Sciatic nerve (tissue), 2 donors: ENCODE results near the gene FOSL2. TPM values are rescaled to one million over a fixed set of nuclear protein-coding genes. Genes with fewer than 3 reads are reported as not detected.
A peak's percentile ranks its signal among the peaks of the same experiment; 100 is the strongest.

Experiments used
- ATAC-seq: fragments of 200-7000 bp; cut with Tn5 transposase; one replicate; pipeline ENCODE4 v1.9.1; 2020; ENCODE audit warnings: mild to moderate bottlenecking, moderate library complexity
- DNase-seq: peaks from one replicate; pipeline ENCODE4 v3.0.0-alpha.2; 2020; ENCODE audit warnings: low spot score
- intact Hi-C: fragments of 100-400 bp; cut with DNase I; formaldehyde crosslinking; loops from one replicate; pipeline ENCODE4 v1.14.2; 2022
- total RNA-seq: library from RNA; stranded (reverse); fragmentation: NEBNext Ultra II Directional; extraction: Animal tissue kit (Norgen Biotek cat#: 25700); gene quantifications from one replicate; pipeline ENCODE4 v1.2.1, GENCODE V29; 2021
- donor health status: DM: no; HTN: no; CAD: no.
- donor health status: DM: no; HTN: no; CAD: no.

Gene FOSL2
- total RNA-seq, 1 donor from 2014 or later, result 230 TPM

- intact Hi-C loops, result no loop called here
- no peak for DNase-seq
- no peak for ATAC-seq
Observed at GRCh38 chr2:28436525-28437051, 43.9 kb downstream of the FOSL2 start.

DNA sequence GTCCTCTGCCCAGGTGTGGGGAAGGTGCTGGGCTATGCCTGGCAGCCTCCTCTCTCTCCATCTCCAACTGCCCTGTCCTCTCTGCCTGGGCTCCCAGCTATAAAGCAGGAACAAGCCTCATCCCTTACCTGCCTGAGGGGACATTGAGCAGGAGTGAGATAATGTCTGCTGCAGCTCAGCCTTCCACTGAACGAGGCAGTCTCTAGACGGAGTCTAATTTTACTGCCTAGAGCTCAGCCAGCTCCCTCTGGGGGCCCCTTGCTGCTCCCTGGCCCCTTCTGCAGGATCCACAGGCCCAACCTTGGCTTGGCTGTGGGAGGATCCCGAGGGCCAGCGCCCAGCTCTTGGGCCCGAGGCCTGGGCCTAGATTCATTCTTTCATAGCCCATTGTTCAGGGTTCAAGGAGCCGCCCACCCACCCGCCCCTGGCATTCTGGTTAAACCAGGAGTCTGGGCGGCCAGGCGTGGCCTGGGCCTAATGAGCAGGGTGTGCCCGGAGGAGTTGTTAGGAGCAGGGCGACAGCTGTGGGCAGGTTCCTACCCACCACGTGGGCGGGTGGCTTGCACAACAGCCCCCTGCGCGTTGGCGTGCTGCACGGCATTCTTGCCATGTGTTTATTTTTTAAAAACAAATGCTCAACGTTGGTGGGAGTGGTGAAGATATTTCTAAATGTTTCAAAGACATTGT is 44.6 kb downstream of the FOSL2 start:
- ATAC-seq (no peak), DNase-seq (no peak)
- intact Hi-C loops, result no loop called here

DNA sequence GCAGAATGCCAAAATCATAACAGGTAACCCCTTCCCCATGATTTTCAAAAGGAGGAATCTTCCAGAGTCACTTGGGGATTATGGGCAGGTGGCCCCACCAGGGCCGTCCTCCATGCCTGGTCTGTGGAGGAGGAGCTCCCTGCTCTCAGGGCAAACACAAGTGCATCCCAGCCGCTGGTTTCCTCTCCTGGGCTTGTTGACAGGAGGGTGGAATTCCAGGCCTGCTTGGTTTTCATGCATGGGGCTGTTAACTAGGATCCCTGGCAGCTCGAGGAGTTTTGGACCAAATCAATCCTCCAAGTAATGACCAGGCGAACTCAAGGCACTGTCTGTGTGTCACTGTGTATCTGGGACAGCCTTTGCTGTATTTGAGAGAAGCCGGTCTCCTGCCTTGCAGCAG is 45.3 kb downstream of the FOSL2 start:
- intact Hi-C loops, result no loop called here
- no peak for ATAC-seq

DNA sequence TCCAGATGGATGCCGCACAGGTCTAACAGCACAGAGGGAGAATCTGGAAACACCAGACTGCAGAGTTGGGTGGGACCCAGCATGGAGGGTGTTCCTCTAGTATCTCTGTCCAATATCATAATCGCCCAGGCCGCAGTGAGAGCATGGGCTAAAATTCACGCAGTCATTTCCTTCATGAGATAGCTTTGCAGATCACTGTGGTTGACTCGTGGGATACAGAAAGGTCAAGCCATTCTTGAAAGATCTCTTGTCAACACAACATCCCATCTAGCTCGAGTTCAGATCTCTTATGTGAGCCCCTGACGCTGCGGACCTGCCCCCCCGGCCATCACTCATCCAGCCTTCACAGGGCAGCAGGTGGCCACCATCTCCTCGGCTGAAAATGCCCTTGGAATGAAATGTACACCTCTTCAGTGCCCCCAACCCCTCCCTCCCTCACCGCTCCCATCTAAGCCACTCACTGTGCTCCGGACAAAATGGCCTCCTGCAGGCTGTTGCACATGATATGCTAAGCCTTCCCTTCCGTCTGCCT is 45.9 kb downstream of the FOSL2 start:
- intact Hi-C loops, result no loop called here
- DNase-seq, result no peak
- ATAC-seq, result no peak

More for the DNA sequence above, 45.3 kb downstream of the FOSL2 start:
- no peak for DNase-seq

GRCh38 chr2:28439127-28439526 is 46.5 kb downstream of the FOSL2 start:
- ATAC-seq, result no peak
- intact Hi-C loops, result no loop called here

GRCh38 chr2:28439763-28440162 is 47.1 kb downstream of the FOSL2 start:
- intact Hi-C loops, result no loop called here
- ATAC-seq, result no peak
- DNase-seq, result no peak

More at GRCh38 chr2:28439127-28439526, 46.5 kb downstream of the FOSL2 start:
- DNase-seq, result no peak

DNA sequence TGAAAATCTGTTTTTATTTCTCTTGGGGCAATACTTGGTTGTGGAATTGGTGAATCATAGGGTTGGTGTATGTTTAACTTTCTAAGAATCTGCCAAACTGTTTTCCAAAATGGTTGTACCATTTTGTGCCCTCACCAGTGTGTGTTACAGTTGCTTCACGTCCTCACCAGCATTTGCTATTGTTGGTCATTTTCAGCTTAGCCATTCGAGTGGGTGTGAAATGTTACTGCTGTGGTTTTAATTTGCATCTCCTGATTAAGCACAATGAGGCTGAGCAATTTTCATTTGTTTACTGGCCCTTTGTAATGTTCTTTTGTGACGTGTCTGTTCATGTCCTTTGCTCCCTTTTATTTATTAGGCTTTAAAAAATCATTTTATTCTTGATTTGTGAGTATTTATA is 49.7 kb downstream of the FOSL2 start:
- no peak for ATAC-seq
- intact Hi-C loops, result no loop called here
- DNase-seq, result no peak

DNA sequence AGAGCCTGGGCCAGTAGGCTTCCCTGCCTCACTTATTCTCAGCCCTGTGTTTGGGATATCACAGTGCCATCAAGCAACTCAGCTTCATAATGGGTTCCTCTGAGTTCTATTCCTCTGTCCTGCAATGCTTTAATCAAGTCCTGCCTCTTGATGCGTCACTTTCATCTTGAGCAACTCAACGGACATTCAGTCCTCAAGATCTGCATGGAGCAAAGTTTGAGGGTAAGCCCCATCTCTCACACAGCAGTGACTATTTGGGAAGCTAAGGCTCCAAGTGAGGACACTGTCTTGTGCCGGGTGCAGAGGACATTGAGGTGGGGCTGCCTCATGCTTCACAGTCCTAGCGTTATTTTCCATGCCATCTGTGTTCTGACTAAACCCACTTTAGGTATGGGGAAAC is 52.3 kb downstream of the FOSL2 start:
- intact Hi-C loops, result no loop called here

GRCh38 chr2:28445448-28446258 is 53.0 kb downstream of the FOSL2 start:
- DNase-seq, result no peak
- ATAC-seq, result no peak
- intact Hi-C loops, result no loop called here

More for the DNA sequence above, 52.3 kb downstream of the FOSL2 start:
- ATAC-seq (no peak), DNase-seq (no peak)

DNA sequence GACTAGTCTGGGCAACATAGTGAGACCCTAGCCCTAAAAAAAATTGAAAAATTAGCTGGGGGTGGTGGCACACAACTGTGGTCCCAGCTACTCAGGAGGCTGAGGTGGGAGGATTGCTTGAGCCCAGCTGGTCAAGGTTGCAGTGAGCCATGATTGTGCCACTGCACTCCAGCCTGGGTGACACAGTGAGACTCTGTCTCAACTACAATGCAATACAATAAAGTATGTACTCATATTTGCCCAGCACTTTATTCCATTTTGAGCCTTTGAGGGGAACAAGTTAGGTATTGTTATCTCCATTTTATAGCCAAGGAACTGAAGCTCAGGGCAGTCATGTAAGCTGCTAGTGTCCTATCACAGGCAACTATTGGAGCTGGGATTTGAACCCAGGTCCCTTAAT is 53.9 kb downstream of the FOSL2 start:
- no peak for ATAC-seq
- intact Hi-C loops, result no loop called here
- DNase-seq, result no peak

GRCh38 chr2:28447086-28447485 is 54.4 kb downstream of the FOSL2 start:
- no peak for ATAC-seq
- DNase-seq, result no peak

DNA sequence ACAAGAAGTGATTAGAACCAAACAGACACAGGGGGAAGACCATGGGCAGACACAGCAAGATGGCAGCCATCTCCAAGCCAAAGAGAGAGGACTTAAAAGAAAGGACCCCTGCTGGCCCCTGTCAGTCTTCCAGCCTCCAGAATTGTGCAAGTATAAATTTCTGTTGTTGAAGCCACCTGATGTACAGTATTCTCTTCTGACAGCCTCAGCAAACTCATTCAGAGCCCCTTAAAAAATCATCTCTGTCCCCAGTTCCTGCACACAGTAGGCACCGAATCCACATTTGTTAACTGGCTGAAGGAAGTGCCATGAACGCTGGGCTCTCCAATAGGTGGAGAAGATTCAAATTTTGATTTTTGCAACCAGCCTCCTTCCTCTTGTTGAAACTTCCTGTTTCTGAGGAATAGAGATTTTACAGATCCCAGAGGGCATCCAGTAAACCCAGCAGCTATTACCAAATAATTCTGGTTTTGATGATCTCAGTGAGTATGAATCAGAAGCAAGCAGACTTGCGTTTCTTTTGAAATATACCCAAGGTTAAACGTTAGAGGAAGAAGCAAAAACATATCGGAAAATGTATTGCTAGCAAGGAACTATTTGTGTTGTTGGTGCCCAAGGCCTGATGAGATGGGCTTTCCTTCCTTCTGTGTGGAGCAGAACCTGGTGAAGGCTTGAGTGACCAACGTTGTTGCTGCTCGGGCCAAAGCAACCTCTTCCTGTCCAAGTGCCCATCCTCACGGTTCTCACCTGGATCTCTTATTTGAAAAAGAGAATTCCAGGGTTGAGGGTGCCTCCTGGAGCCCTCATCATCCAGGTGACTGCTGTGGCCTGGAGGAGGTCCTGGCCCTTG is 55.5 kb downstream of the FOSL2 start:
- DNase-seq (no peak), ATAC-seq (peak; percentile 55)
- intact Hi-C loops, result no loop called here

More at GRCh38 chr2:28447086-28447485, 54.4 kb downstream of the FOSL2 start:
- intact Hi-C loops, result no loop called here

DNA sequence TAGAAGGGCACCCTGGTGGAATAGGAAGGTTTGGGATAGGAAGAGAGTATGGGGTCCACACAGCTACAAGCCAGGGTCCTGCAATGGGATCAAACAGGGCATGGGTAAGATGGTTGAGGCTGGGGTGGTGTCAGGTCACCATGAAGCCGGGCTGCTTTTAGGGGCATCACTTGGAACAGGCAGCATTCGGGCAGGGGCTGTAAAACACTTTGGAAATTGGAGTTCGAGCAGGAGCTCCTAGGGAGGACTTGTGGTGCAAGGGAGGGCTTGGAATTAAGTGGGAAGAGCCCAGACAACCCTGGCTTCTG is 56.1 kb downstream of the FOSL2 start:
- DNase-seq (no peak), ATAC-seq (no peak)
- intact Hi-C loops, result no loop called here

GRCh38 chr2:28449126-28449487 is 56.4 kb downstream of the FOSL2 start:
- DNase-seq, result no peak
- intact Hi-C loops, result no loop called here
- no peak for ATAC-seq

GRCh38 chr2:28449488-28450395 is 57.1 kb downstream of the FOSL2 start:
- DNase-seq, result no peak
- ATAC-seq, result no peak
- intact Hi-C loops, result loop anchor here (5.0 kb wide), 1 partner anchor 747 kb away; no protein-coding TSS in a partner anchor

- ATAC-seq, result no peak
- no peak for DNase-seq
- intact Hi-C loops, result loop anchor here (5.0 kb wide), 1 partner anchor 749 kb away; no protein-coding TSS in a partner anchor
Observed at GRCh38 chr2:28450901-28451565, 58.4 kb downstream of the FOSL2 start.

DNA sequence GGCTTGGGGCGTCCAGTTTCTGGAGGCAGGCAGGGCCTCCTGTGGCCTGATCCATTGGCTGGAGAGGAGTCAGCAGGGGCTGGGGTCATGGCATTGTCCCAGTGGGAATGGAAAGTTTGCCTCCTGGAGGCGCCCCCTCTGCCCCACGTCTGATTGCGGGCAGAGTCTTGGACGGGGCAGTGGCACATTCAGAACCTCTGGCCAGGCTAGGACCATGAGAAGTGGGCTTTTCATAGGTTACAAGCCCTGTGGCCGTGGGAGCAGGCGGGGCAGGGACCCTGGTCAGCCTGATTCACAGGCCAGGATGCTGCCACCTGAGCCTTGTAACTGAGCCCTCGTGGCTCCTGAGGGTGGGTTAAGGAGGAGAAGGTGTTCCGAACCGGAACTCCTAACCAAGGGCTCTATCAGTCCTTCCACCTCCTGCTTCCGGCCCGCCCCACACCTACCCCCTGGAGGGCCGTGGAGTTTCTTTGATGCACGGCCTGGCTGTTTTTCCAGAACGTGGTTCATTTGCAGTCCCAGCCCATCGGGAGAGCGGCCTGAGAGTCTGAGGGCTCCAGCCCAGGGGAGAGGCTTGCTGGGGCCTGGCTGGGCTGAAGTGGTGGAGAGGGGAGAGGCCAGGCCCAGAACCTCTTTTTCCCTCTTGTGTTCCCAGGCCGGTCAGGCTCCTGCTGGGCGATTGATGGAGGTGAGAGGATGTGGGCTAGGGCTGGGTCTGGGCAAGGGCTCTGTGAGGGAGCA is 59.3 kb downstream of the FOSL2 start:
- intact Hi-C loops, result loop anchor here (5.0 kb wide), 1 partner anchor 750 kb away; no protein-coding TSS in a partner anchor

More for the DNA sequence above, 59.3 kb downstream of the FOSL2 start:
- ATAC-seq (no peak), DNase-seq (no peak)
